ENCODE results near the gene CNTNAP2.

Gene CNTNAP2

GRCh38 chr7:148209643-148210190 is 2093.1 kb downstream of the CNTNAP2 start:
- DNase-seq (ENCODE audit: low spot score), result no peak

GRCh38 chr7:148210804-148211325 is 2094.3 kb downstream of the CNTNAP2 start:
- DNase-seq (ENCODE audit: low spot score), result no peak

GRCh38 chr7:148211740-148212151 is 2095.1 kb downstream of the CNTNAP2 start:
- no peak for DNase-seq (ENCODE audit: low spot score)

GRCh38 chr7:148212731-148213130 is 2096.1 kb downstream of the CNTNAP2 start:
- DNase-seq (ENCODE audit: low spot score), result no peak

GRCh38 chr7:148214101-148214500 is 2097.5 kb downstream of the CNTNAP2 start:
- DNase-seq (ENCODE audit: low spot score), result no peak

- DNase-seq (ENCODE audit: low spot score), result no peak
These were observed 2102.0 kb downstream of the CNTNAP2 start for GRCh38 chr7:148218603-148219002.

GRCh38 chr7:148222721-148223120 is 2106.1 kb downstream of the CNTNAP2 start:
- no peak for DNase-seq (ENCODE audit: low spot score)

GRCh38 chr7:148223160-148223559 is 2106.6 kb downstream of the CNTNAP2 start:
- no peak for DNase-seq (ENCODE audit: low spot score)

GRCh38 chr7:148223738-148224137 is 2107.1 kb downstream of the CNTNAP2 start:
- DNase-seq (ENCODE audit: low spot score), result no peak

- no peak for DNase-seq (ENCODE audit: low spot score)
These were observed 2113.7 kb downstream of the CNTNAP2 start for GRCh38 chr7:148230296-148230695.

- no peak for DNase-seq (ENCODE audit: low spot score)
These were observed 2114.3 kb downstream of the CNTNAP2 start for GRCh38 chr7:148230883-148231282.

GRCh38 chr7:148232784-148233183 is 2116.2 kb downstream of the CNTNAP2 start:
- DNase-seq (ENCODE audit: low spot score), result no peak

GRCh38 chr7:148234715-148235114 is 2118.1 kb downstream of the CNTNAP2 start:
- no peak for DNase-seq (ENCODE audit: low spot score)

GRCh38 chr7:148238761-148239325 is 2122.2 kb downstream of the CNTNAP2 start:
- no peak for DNase-seq (ENCODE audit: low spot score)

- DNase-seq (ENCODE audit: low spot score), result no peak
These were observed 2125.2 kb downstream of the CNTNAP2 start for GRCh38 chr7:148241700-148242293.

- peak; percentile 71 for DNase-seq (ENCODE audit: low spot score)
These were observed 2125.8 kb downstream of the CNTNAP2 start for GRCh38 chr7:148242294-148242821.

GRCh38 chr7:148245381-148245780 is 2128.8 kb downstream of the CNTNAP2 start:
- DNase-seq (ENCODE audit: low spot score), result no peak

- DNase-seq (ENCODE audit: low spot score), result no peak
These were observed 2137.0 kb downstream of the CNTNAP2 start for GRCh38 chr7:148253629-148254028.

GRCh38 chr7:148255333-148255732 is 2138.7 kb downstream of the CNTNAP2 start:
- no peak for DNase-seq (ENCODE audit: low spot score)

- no peak for DNase-seq (ENCODE audit: low spot score)
These were observed 2139.8 kb downstream of the CNTNAP2 start for GRCh38 chr7:148256433-148256832.

- no peak for DNase-seq (ENCODE audit: low spot score)
These were observed 2144.0 kb downstream of the CNTNAP2 start for GRCh38 chr7:148260599-148260998.

GRCh38 chr7:148261523-148261922 is 2144.9 kb downstream of the CNTNAP2 start:
- DNase-seq (ENCODE audit: low spot score), result no peak

GRCh38 chr7:148261996-148262688 is 2145.5 kb downstream of the CNTNAP2 start:
- DNase-seq (ENCODE audit: low spot score), result no peak

Measured in LoVo (cell line).